Stimulated activated CD4-positive, alpha-beta T cell treated with anti-CD3 and anti-CD28 coated beads, TNF-alpha, amount 100 ng/mL, for 48 hours (primary cell): ENCODE measurements around the gene LTA.
"Not testable (repeated sequence)": the region's sequence is repeated elsewhere in the genome, so short reads cannot be mapped to it uniquely, and the experiment has no call there.

ENCODE experiments used
- DNase-seq, 3 donors: peaks; one replicate each; pipeline ENCODE4 v3.0.0-alpha.2; 2020; ENCODE audit warnings: low read depth in 3 of 3

Gene LTA

DNA sequence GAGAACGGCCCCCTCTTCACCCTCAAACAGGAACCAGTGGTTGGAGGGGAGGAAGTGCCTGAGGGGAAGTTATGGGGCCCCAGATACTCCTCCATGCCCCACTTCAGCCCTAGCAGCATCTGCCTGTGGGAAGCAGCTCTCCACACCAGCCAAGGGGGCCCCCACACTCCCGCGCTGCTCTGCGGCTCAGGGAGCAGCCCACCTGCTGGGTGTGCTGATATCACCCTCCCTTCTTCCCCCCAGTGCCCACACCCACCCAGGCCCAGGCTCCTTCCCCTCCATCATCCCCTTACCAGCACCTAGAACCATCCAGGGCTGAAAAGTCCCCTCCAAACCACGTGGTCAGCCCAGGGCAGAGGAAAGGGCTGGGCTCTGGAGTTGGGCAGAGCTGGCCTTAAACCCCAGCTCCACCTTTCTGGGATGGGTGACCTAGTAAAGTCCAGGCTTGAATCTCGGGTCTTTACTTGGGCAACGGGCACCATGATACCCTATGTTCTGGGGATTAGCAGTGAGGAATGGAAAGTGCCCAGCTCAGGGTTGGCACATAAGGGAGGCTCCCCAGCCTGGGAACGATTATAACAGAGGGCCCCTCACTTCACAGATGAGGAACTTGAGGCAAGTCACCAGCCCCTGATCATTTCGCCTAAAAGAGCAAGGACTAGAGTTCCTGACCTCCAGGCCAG, 14.7 kb downstream of the LTA start:
- DNase-seq, result no peak

DNA sequence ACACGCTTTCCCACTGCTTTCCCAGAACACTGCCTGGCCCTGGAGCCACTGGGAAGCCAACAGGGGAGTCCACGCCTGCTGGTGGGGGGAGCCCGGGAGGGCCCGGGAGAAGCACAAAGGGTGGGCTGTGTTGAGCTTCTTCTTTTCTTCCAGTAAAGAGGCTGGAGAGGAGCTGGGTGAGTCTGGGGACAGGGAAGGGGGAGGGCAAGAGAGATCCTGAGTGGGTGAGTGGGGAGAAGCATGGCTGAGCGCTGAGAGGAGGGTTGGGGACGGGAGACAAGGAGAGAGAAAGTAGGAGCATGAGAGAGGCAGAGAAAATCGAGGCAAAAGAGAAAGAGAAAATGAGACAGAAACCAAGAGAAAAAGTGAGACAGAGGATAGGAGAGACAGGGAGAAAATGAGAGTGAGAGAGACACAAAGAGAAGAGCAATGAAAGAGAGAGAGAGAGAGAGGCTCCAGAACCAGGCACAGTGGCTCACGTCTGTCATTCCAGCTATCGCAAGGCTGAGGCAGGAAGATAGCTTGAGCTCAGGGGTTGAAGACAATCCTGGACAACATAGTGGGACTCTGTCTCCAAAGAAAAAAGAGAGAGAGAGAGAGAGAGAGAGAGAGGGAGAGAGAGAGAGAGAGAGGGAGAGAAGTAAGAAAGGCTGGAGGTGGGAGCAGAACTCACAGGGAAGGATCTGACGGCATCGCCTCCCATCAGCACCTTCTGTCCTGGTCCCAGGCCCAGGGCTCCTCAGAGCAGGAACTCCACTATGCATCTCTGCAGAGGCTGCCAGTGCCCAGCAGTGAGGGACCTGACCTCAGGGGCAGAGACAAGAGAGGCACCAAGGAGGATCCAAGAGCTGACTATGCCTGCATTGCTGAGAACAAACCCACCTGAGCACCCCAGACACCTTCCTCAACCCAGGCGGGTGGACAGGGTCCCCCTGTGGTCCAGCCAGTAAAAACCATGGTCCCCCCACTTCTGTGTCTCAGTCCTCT, 16.0 kb downstream of the LTA start:
- DNase-seq, result no peak

DNA sequence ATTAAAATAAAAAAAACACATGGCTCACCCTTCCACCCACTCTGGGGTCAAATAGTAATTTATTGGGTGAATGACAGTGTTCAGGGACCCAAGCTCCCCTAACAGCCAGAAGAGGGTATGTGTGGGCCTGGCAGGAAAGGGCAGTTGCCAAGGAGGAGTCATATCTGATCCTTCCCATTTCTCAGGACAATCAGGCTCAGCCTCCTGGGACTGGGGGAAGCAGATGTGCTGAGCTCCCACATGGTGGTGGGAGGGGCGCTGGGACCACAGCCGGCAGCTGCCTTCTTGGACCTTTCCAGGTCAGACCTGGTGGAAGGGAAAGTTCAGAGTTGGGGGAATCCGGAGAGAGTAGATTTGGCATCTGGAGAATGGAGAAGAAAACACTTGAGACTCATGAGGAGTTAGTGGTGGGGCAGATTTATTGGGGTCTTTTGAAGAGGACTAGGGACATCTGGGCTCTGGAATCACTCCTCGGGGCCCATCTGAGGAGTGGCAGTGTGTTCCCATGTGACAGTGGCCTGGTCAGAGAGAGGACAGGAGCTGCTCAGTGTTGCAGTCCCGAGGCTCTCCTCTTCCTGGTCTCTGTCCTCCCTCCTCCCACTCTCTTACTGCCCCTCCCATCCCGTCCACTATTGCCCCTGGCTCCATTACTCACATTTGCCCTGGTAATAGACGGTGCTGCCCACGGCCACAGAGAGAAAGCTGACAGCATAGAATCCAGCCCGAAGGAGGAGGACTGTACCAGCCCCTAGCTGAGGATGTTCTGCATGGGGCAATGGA, 17.0 kb downstream of the LTA start:
- no peak for DNase-seq

DNA sequence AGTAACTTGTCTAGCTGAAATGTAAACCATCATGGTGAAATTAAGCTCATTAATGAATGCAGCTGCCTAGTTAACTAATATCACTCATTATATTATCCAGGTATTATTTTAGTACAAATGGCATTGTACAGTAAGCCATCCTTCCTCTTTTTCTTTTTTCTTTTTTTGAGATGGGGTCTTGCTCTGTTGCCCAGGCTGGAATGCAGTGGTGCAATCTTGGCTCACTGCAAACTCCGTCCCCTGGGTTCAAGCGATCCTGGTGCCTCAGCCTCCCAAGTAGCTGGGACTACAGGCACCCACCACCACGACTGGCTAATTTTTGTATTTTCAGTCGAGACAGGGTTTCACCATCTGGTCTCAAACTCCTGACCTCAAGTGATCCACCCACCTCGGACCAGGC, 18.6 kb downstream of the LTA start:
- not testable (repeated sequence) for DNase-seq

DNA sequence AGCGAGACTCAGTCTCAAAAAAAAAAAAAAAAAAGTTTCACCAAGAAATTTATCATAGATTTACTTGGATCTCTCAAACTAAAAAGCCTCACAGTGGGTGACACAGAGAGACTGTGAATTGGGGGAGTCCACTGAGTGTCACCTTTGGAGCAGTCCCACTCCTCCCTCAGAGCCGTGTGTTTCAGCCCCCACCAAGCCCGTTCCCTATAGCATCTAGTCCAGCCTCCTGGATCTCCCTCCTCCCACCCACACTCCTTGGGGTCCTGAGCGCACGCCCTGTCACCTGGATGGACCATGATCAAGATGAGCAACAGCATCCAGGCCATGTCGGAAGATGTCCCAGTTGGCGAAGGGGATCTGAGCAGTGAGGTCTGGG, 20.3 kb downstream of the LTA start:
- no peak for DNase-seq

DNA sequence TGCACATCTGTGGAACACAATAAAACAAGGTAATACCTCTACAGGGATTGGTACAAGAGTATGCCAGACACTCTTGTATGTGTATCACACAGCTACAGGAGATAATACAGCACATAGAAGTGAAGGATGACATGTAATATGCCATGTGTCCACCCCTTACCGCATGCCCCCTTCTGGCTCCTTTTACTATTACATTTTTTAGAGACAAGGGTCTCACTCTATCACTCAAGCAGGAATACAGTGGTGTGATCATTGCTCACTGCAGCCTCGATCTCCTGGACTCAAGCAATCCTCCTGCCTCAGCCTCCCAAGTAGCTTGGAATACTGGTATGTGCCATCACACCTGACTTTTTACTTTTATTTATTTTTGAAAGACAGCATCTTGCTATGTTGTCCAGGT, 24.9 kb downstream of the LTA start:
- DNase-seq, result no peak

DNA sequence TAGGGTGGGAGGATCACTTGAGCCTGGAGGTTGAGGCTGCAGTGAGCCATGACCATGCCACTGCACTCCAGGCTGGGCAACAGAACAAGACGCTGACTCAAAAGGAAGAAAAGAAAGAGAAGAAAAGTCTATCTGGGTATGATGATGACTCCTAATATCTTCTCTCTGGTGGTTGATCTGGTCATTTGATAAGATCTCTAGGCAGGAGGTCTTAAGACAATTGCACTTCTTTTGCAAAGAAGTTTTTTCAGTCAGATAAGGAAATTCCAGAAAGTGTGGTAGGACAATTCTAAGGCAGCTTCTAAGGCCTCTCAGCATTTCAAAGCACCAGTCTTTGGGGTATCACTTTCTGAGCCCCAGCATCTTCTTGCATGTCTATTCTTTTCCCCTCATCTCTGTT, 35.2 kb downstream of the LTA start:
- DNase-seq, result no peak

DNA sequence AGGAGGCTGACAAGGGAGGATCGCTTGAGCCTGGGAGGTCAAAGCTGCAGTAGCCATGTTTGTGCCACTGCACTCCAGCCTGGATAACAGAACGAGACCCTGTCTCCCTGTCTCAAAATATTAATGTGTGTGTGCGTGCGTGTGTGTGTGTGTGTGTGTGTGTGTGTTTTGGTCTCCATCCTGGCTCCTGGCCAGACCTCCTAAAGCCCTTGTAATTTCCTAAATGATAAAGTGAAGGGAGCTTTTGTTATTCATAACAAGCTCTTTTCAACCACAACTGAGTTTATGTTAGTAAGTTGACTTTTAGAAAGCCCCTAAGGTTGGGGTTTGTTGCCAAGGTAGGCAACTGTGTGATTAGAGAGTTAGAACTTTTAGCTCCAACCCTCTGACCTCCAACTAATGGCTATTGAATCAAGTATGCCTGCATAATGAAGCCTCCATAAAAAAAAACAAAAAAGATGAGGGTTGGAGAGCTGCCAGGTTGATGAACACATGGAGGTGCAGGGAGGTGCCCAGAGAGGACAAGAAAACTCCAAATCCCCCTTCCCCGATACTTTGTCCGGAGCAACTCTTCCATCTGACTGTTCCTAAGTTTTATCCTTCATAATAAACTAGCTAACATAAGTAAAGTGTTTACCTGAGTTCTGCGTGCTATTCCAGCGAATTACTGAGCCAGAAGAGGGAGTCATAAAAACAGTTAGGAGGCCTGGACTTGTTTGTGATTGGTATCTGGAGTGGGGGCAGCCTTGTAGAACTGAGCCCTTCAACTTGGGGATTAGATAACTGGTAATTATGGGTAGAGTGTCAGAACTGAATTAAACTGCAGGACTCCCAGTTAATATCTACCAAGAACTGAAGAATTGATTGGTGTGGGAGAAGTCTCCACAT, 37.7 kb downstream of the LTA start:
- DNase-seq, result no peak

DNA sequence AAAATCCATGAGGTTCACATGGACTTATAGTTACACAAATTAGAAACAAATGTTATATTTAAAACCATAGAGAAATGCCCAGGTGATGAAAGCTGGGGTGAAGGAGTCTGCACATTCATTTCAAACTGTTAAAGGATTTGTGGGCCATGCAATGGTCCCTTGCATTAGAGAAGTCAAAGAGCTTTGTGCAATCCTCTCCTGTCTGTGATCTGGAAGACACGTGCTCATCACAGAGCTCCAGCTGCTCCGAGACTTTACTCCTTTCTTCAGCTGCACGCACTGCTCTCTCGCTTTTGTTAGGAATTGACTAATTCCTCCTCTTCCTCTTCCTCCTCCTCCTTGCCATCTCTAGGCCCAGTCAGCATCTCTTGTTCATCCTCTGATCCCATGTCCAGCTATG, 38.9 kb downstream of the LTA start:
- no peak for DNase-seq

DNA sequence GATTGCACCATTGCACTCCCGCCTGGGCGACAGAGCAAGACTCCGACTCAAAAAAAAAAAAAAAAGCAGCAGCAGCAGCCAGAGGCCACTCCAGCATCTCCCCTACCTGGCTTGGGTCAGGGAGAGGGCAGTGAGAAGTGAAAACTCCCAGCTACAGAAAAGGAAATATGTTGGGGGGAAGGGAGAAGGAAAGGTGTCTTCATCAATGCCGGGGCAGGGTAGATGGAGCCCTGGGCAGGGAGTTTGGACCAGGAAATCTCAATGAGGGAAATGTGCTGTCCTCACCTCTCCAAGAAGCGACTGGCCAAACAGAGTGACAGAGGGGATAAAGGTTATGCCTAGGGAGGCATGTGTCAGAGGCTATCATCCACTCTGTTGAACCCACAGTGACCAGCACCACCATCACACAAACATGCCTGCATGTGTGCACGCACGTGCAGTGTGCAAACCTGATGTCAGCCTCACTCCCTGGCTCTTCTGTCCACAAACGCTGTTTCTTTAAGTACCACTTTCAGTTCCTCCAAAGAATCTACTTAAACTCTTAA, 42.1 kb downstream of the LTA start:
- DNase-seq, result no peak

DNA sequence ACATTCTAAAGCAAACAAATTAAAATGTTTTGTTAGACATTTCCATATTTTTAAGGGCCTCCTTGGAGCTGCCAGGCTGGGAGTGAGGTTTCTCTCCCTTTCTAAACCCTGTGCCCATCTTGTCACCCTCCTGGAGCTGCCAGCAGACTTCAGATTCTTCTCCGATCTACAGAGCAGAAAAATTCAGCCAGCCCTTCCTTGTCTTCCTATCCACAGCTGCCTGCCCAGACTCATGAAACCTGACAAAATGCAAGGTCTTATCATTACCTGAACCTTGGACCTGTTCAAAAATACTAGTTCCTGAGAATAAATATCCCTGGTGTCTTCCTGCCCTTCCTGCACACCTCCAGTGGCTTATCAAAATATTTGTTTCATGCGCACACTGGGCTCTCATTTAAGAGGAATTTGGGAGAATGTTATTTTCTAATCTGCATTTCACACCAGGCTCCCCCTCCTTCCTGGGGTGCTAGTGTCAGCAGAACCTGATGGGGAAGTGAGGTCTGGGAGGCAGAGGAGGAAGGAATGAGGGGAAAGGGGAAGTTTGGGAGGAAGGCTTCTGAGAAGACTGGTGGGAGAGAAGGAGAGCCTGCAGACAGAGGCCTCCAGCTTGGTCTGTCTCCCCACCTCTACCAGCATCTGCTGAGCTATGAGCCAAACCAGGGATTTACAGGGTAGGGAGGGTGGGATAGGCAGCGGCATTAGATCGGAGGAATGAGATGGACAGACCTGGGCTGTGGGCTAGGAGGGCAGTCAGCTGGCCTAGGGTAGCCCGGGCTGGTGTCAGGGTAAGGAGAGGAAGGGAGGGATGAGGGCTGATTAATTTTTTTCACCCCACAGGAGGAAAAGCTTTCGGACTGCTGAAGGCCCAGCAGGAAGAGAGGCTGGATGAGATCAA, 42.8 kb downstream of the LTA start, which contains the start of gene AIF1:
Gene AIF1 (plus strand): TSS at position 551 of the 895 bp plus-strand sequence. CDS start 96 bp downstream, at position 647.
- no peak for DNase-seq

DNA sequence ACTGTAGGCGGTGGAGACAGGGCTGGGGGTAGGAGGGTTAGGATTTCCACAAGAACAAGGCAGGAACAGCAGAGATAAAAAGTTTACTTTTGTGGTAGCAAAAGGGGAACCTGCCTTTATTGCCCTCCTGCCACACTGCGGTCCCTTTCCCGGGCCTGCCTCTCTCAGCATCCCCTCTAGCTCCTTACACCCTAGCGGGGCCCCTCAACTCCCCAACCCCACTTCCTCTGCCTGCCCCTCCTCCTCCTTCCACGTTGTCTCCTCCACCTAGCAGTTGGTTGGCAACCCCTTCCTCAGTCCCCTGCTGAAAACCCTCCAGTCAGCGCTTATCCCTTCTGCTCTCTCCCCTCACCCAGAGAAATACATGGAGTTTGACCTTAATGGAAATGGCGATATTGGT, 43.7 kb downstream of the LTA start:
- no peak for DNase-seq

DNA sequence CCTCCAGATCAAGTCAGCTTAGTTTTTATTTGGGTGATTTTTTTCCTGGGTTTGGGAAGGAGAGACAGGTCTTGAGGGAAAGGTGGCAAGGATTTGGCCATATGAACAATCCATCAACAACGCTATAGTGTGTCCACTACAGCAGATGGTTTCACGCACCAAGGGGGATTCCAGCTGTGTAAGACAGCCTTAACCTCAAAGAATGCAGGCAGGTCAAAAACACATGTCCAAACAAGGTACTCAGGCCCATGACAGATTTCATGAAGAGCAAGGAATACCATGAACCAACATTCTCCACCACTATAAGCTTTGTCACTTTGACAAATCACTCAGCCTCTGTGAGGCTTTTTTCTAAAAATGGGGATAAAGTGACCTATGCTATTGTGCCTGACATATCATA, 44.9 kb downstream of the LTA start:
- no peak for DNase-seq

DNA sequence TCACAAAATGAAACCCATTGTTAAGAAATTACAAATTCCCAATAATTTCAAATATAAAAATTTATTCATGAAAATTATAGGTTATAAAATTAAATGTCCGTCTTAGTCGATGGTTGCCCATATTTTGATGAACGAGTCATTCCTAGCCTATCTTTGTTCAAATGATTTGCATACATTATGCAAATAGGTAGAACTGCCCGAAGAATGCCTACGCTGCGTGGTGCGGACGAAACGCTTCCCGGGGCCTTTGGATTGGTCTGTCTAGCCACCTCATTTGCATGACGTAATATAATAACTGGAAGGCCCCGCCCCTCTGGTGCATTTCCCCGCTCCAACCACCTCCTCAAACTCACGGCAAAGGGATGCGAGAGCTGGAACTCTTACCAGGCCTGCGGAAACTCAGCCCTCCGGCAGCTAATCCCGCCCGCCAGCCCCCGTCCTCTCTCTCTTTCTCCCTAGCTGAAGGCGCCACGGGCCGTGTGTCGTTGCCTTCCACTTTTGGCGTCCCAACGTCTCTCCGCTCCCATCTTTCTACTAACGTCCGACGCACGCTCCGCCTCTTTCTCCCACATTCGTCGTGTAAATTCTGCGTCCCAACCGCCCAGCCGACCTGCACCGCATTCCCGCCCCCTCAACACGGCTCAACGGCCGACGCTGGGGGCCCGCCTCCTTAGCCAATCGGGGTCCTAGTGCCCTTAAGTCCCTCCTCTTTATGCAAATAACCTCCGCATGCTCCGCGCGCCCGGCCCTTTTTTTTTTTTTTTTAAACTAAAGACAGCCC, 47.9 kb downstream of the LTA start:
- DNase-seq, result peak; percentile 93 to 98 (median 95)

DNA sequence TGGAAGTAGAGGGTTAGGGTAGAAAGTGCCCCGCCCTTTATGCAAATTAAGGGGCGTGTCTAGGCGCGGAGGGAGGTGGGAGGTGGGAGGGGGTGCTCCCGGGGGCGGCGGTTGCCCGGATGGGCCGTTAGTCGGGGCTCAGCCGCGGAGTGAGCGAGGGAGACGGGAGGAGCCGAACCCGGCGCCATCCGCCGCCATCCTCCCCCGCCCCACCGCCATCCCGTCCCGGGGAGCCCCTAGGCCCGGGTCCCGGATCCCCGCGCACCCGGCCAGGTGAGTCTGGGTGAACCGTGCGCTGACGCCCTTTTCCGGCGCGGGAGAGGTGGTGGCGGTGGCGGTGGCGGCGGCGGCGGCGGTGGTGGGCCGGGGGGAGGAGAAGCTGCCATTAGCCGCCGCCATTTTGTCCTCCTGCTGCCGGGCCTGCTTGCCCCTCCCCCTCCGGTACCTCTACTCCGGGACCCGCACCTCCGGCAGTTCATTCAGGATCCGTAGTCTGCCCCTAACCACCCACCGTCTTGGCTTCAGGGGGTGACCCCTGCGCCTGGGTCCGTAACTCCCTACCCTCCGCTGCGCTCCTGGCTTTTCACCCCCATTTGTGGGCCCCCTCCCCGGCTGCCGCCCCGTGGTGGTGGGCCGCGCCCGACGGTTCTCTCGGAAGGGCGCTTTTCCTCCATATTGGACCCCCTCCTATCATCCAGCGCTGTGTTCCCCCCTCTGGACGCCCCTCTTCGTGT, 48.7 kb downstream of the LTA start, which contains the start of gene PRRC2A:
Gene PRRC2A (plus strand): TSS at position 130 of the 734 bp plus-strand sequence. CDS start 2,075 bp downstream, outside the sequence.
- DNase-seq, result peak; percentile 68 to 96 (median 69)

DNA sequence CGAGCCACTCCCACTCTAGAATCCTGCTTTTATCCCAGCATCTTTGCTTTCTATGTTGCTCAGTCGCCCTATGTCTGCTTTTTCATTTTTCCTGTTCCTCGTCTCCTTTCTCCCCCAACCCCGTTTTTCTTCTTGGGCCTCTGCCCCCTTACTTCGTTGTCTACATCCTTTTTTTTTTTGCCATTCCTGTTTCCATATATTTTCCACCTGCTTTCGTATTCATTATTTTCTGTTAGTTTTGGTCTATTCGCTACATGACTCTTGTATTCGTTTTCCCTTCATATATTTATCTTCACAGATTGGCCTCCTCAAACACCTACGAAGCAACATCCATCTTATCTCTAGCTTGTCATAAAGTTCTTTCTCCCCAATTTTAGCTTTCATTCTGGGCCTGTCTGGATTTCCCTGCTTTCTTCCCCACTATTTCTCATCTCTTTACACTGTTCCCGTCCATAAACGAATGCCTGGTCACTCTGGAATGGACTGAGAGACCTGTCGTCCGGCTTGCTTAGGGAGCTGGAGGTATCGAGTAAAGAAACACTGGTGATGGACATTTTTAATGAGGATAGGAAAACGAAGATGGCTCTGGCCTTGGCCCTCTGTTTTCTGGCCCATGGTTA, 49.3 kb downstream of the LTA start:
- no peak for DNase-seq

DNA sequence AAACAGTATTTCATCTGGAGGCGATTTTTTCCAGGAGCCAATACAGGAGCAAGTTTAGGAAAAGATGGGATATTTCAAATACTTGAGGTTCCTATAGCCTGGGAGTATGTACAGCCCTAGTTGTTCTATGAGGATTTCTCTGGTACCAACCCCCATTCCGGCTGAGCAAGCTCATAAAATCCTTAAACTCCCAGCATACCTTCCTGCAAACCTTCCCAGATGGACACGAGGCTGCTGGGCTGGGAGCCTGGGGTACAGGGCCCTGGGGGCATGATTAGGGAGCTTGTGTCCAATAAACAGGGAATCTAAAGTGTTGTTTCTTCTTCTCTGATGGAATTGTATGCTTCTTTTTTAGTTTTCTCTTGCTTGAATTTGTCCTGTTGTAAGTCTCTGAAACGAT, 49.9 kb downstream of the LTA start:
- no peak for DNase-seq

DNA sequence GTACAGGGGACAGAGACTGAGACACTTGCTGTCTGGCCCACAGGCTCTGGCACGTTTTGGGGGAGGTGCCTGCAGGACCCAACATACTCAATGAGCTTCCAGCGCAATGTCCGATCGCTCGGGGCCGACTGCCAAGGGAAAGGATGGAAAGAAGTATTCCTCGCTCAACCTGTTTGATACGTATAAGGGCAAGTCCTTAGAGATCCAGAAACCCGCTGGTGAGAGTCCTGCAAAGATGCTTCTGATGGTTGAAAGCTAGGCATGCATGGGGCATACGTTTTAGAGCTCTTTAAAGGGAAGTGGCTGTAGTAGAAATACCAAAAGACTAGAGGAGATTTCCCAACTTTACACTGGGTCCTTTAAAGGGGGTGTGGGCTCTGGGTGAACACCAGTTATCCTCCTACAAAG, 50.6 kb downstream of the LTA start:
- no peak for DNase-seq
